SH-SY5Y (cell line): ENCODE data around the gene NEUROG3.

Experiments used
- GATA2 ChIP-seq: IDR thresholded peaks from 2 replicates; pipeline ENCODE4 v1.6.1; 2011; ENCODE audit warnings: mild to moderate bottlenecking, low read depth, low read length
- GATA3 ChIP-seq: IDR thresholded peaks from 2 replicates; pipeline ENCODE4 v1.6.1; 2011; ENCODE audit warnings: low read depth, mild to moderate bottlenecking, low read length, moderate library complexity

GRCh38 chr10:69614130-69614529 lies 40.9 kb upstream of the NEUROG3 start:
- TF ChIP-seq GATA2 (no peak), GATA3 (no peak)
